ENCODE data around the gene USE1.
A peak's percentile ranks its signal among the peaks of the same experiment; 100 is the strongest.

Gene USE1

DNA sequence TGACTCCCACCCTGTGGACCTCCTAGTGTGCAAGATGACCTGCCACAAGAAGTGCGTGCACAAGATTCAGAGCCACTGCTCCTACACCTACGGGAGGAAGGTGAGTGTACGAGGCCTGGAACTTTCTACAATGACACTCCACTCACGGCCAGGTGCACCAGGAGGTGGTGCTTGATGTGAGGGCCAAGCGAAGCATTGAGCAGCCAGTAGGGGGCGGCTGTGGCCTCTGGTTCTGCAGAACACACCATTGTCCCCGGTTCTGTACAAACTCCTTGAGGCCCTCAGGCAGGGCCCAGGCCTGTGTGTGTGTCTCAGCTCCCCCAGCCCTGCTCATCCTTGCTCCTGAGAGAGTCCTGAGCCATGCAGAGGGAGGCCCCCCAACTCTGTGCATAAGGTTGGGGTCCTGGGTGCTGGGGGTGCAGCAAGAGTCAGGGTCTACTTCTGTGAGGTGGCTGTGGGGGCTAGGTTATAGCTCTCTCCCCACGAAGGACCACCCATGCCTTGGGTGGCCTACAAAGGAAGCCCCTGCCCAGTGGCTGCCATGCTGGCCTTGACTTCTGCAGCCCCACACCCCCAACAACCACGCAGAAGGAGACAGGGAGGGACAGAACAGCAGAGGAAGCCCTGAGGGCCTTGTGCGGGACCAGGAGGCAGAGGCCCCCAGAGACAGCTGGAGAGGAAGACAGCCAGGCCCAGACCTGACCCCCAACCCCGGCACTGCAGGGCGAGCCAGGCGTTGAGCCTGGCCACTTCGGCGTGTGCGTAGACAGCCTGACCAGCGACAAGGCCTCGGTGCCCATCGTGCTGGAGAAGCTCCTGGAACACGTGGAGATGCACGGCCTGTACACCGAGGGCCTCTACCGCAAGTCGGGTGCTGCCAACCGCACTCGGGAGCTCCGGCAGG, 9.7 kb upstream of the USE1 start:
- DNase-seq: no peak

- DNase-seq: no peak
These were observed 8.2 kb upstream of the USE1 start for GRCh38 chr19:17206736-17207581.

DNA sequence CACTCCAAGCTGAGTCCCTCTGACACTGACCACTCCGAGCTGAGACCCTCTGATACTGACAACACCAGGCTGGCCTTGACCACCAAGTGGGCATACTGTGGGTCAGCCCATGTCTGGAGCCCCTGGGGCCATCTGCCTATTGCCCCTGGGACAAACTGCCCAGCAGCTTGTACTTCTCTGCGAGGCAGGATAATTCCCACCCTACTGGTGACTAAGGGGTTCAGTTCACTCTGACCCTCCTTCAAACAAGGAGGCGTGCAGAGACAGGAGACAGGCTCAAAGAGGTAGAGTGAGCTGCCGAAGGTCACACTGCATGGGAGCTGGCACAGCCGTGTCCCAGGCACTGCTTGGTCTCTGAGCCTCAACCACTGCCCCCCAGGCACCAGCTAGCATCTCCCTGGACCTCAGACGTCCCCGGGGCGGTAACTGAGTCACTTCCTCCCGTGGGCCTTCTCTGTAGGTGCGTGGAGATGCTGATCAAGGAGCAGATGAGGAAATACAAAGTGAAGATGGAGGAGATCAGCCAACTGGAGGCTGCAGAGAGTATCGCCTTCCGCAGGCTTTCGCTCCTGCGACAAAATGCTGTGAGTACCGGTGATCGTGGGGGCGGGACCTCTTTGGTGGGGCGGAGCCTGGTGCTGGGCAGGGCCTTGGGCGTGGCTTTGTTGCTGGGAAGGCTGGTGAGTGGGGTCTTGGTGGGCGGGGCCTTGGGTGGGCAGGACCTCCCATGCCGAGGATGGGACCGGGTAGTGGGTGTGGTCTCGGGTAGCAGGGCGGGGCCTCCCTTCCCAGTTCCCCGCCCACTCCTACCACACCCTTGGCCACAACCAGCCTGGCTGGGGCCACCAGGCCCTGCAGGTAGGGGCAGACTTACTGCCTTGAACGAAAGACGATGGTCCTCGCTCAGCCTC, 5.8 kb upstream of the USE1 start:
- DNase-seq: peak; percentile 12

GRCh38 chr19:17210296-17210695, 4.9 kb upstream of the USE1 start:
- DNase-seq: no peak

DNA sequence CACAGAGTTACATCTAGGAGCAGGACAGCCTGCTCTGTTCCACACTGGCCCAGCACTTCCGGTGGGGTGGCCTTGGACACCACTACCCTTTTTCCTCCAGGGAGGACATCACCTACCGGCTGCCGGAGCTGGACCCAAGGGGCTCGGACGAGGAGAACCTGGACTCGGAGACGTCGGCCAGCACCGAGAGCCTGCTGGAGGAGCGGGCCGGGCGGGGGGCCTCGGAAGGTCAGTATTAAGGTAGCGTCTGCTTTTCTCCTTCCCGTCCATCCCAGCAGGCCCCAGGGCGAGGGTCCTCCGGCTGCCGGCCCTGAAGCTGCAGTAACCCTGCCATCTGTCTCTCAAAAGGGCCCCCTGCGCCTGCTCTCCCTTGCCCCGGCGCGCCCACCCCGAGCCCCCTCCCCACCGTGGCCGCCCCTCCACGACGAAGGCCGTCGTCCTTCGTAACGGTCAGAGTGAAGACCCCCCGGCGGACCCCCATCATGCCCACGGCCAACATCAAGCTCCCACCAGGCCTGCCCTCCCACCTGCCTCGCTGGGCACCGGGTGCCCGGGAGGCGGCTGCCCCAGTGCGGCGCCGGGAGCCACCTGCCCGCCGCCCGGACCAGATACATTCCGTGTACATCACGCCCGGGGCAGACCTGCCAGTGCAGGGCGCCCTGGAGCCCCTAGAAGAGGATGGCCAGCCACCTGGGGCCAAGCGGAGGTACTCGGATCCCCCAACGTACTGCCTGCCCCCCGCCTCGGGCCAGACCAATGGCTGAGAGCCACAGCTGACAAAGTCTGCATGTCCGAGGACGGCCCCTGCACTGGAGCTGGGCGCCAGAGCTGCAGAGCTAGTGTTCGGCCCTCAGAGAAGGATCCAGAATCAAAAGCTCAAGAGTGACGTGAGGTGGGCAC, 3.4 kb upstream of the USE1 start:
- no peak for DNase-seq

DNA sequence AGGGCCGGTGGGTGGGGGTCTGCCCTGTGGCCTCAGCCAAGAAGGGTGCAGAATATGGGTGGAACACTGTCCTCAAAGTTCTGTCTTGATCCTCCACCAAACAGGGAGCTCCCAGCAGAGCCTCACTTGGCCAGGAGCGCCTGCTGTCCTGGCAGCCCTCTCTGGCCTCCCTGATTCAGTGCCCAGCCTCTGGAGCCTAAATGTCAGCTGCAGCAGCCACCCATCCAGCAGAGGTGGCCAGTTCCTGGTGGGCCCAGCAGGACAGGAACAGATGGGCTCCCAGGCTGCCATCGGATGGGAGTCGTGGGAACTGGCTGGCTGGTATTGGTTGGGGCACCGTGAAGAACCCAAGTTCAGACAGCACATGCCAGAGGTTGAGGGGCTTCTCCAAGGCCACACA, 1.8 kb upstream of the USE1 start:
- no peak for DNase-seq

- no peak for DNase-seq
These were observed 540 bp upstream of the USE1 start for GRCh38 chr19:17214508-17215126.

GRCh38 chr19:17216058-17216670, 1.0 kb downstream of the USE1 start:
- no peak for DNase-seq

DNA sequence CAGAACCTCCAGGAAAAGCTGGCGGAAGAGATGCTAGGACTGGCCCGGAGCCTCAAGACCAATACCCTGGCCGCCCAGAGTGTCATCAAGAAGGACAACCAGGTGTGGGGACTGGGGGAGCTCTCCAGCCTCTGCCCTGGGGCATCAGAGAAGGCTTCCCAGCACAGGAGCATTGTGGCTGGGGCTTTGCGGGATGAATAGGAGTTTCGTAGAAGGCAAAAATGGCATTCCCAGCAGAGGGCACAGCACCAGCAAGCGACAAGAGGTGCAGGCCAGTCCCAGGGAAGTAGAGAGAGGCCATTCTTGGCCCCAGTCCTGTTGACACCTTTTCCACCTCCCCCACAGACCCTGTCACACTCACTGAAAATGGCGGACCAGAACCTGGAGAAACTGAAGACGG, 4.1 kb downstream of the USE1 start:
- no peak for DNase-seq

DNA sequence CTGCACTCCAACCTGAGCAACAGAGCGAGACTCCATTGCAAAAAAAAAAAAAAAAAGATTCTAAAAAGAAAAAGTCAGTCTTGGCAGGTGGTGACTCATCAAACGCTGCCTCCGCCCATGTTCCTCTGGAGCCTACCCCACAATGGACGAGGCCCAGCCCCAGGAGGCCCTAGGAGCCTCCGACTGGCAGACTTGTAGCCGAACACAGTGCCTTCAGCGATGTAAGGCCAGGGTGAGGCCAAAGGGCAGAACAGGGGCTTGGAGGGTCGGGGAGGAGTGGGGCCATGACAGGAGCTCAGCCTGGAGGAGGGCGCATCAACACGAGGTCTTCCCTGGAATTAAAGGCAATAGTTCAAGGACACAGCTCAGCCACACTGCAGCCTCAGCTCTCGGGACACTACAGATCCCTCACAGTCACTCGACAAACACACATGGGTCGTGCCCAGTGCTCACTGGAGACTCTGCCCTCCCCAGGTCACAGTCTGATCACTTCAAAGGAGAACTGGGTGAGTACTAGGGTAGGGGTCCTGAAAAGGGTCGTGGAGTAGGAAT, 5.1 kb downstream of the USE1 start:
- no peak for DNase-seq

- no peak for DNase-seq
These were observed 9.9 kb downstream of the USE1 start for GRCh38 chr19:17225053-17225452.

DNA sequence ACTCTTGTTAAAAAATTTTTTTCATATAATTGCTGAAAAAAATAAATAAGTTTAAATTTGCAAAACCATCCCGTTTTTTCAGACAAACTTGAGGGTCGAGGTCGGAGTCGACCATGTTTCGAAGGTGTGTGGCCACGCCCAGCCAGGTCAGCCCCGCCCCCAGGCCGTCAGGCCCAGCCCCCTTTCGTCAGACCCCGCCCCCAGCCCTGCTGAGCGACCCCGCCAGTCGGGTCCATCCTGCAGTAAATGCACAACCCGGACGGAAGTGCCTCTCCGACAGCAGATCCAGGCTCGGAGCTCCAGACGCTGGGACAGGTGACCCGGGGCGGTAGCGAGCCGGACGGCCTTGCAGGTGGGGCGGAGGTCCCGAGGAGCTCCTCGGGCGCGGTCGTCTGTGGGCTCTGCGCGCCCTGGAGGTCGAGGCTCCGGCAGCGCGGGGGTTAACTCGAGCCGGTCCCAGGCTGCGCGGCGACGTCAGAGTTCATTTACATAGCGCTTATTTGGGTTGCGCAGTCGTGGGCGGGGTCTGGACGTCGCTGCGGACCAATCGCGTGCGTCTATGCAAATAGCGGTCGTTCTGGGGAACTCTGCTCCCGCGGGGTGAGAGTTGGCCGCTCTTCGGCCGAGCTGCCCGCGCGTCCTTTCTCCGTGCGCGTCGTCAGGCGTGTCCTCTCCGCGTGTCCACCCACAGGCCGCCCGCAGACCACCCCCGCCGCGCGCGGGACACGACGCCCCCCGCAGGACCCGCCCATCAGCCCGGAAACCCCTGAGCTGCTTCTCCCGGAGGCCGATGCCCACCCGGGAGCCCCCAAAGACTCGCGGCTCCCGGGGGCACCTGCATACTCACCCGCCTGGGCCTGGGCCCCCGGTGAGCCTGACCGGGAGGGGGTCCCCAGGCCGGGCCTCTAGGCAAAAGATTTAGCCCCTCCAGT, 11.1 kb downstream of the USE1 start, which contains the start of gene OCEL1:
OCEL1 (plus strand) TSS at position 225 of the 932 bp plus-strand sequence; CDS start at position 247, 22 bp downstream.
- DNase-seq: peak; percentile 95

DNA sequence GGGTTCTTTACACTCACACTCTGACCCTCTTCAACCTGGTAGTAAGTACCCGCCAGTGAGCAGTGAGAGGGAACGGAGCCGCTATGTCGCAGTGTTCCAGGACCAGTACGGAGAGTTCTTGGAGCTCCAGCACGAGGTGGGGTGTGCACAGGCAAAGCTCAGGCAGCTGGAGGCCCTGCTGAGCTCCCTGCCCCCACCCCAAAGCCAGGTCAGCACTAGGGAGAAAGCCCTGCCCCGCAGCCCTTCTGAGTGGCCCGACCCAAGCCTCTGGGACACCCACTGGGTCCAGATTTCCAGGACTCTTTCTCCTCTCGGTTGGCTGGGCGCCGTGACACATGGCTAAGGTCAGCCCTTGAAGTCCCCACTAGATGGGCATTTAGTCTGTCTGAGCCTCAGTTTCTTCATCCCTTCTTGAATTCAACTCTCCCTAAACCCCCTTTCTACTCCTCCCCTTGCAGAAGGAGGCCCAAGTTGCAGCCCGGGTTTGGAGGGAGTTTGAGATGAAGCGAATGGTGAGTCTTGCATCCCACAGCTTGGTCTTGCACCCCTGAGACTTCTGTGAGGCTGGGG, 12.7 kb downstream of the USE1 start:
- DNase-seq: no peak

- no peak for DNase-seq
These were observed 14.7 kb downstream of the USE1 start for GRCh38 chr19:17229890-17230289.

DNA sequence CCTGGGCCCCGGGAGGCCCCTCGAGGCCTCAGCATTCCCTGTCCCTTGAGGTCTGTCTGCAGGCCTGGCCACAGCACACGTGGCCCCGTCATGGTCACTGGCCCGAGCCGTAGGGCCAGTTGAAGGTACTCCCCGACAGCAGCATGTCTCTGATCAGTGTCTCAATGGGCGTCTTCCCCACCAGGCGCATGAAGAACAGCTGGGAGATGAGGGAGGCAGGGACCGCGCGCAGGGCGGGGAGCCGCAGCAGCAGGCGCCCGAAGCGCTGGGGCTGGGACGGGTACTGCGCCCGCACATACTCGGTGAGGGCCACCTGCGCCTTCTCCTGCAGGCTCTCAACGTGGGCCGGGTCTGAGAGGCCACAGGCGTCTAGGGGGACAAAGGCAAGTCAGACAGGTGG, 17.1 kb downstream of the USE1 start:
- DNase-seq: no peak

DNA sequence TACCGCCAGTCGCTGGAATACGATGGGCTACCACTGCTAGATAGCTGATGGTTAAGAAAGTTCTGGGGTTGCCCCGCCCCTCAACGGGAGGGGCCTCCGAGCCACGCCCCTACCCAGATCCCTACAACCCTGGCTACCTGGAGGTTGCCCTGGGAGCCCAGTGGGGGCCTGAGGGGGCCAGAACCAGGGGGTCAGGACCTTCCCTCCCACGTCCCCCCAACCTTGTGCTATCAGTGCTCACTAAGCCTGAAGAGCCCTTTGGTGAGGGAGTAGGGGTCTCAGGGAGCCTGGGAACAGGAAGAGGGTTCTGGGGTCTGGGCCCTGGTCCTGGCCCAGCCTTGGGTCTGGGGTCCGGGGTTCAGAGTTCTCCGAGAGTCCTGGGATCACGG, 19.7 kb downstream of the USE1 start:
- no peak for DNase-seq

DNA sequence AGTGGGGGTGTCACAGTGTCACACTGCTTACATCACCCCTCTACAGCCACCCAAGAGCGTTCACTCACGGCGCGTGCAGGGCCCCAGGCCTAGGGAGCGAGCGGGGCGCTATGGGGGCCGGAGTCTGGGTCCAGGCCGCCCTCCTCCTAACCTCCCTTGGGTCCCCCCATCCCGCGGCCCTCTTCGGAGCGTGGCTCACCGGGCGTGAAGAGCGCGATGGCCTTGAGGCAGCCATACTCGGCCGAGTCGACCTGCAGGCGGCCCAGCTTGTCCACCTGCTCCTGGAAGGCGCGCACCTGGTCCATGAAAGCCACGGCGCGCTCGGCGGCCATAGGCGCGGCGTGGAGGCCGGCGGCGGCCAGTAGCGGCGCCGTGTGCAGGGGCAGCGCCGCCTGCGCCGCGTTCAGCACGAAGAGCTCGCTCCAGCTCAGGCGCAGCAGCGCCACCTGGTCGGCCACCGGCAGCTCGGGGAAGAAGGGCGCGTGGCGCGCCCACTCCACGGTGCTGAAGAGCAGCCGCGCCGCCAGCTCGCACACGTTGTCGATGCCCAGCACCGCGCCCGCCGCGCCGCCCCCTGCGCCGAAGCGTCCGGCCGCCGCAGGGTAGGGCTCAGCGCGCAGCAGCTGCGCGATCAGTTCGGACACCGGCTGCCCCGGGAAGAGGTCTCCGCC, 20.3 kb downstream of the USE1 start:
- DNase-seq: peak; percentile 71
